Prostate gland (tissue), 2 donors: Measurements from ENCODE around the gene POTEJ. TPM values are rescaled to one million over a fixed set of nuclear protein-coding genes. Genes with fewer than 3 reads are reported as not detected.
"Not testable (repeated sequence)": the region's sequence is repeated elsewhere in the genome, so short reads cannot be mapped to it uniquely, and the experiment has no call there.

Experiments used
- DNase-seq: peaks from one replicate; pipeline ENCODE4 v3.0.0-alpha.2; 2019; ENCODE audit warnings: low spot score
- H3K27ac ChIP-seq, 2 donors: fragments of 200-600 bp; sonication (generic); 2 replicates each; pipeline ENCODE4 v1.5.1; 2017 to 2019
- H3K27me3 ChIP-seq: fragments of 200-600 bp; sonication (generic); replicated peaks from 2 replicates; pipeline ENCODE4 v1.5.1; 2019; ENCODE audit not compliant: insufficient read depth
- H3K36me3 ChIP-seq, 2 donors: fragments of 200-600 bp; sonication (generic); 1 replicate in 1 of 2; 2 replicates in 1 of 2; pipeline versions ENCODE4 v1.5.1 to v1.8.1; 2017 to 2019
- H3K4me1 ChIP-seq: fragments of 200-600 bp; sonication (generic); replicated peaks from 2 replicates; pipeline ENCODE4 v1.5.1; 2019
- H3K4me3 ChIP-seq, 2 donors: fragments of 200-600 bp; sonication (generic); 2 replicates each; pipeline ENCODE4 v1.5.1; 2017 to 2019
- H3K9me3 ChIP-seq: fragments of 200-600 bp; sonication (generic); 2 replicates; pipeline ENCODE4 v1.5.1; 2017
- WGBS: methylation state at CpG from one replicate; pipeline ENCODE4 v1.1.5; 2018; 5-methylcytosine and 5-hydroxymethylcytosine counted together
- intact Hi-C: fragments of 100-400 bp; cut with DNase I; formaldehyde crosslinking; loops from one replicate; pipeline ENCODE4 v1.14.2; 2022
- total RNA-seq, 2 donors: library from RNA; depleted of rRNA; stranded (reverse); fragments of >200 nt; gene quantifications; one replicate each; pipeline ENCODE4 v1.1.0, GENCODE V29; 2016

The POTEJ gene
- 10 to 100 TPM in 1 of 2 donors, 1 to 10 TPM in 1; 8.5 to 16.7 TPM for total RNA-seq

GRCh38 chr2:130611140-130611539 is at the start of gene POTEJ:
Gene POTEJ (plus strand): TSS chr2:130611440. CDS start chr2:130611533, 93 bp downstream.
- H3K36me3 ChIP-seq, DNase-seq, intact Hi-C loops, H3K9me3 ChIP-seq, H3K27ac ChIP-seq, H3K27me3 ChIP-seq, H3K4me1 ChIP-seq, H3K4me3 ChIP-seq: not testable (repeated sequence)
- 92% methylated on average over 6 of the region's 13 CpGs for WGBS

DNA sequence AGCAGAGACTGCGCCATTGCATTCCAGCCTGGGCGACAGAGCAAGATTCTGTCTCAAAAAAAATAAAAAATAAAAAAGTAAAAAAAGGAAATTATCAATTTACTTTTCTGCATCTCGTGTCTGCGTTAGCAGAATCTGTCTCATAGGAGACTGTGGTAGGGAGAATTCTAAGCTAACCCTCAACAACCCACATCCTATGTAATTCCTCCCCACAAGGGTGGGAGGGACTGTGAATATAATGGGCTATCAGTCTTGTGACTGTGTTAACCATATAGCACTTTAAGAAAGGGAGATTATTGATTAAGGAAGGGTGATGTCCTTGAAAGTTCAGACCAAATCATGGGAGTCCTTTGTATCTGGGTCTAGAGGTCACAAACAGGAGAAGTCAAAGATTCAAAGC is 45.1 kb upstream of the POTEJ start:
- H3K36me3 ChIP-seq, H3K27ac ChIP-seq, intact Hi-C loops, H3K4me3 ChIP-seq, H3K4me1 ChIP-seq, H3K9me3 ChIP-seq, DNase-seq, H3K27me3 ChIP-seq: not testable (repeated sequence)
- no CpG with 5 or more reads among the region's 4 CpGs for WGBS

GRCh38 chr2:130571929-130572328 is 39.3 kb upstream of the POTEJ start:
- H3K27me3 ChIP-seq, H3K27ac ChIP-seq, intact Hi-C loops, H3K9me3 ChIP-seq, DNase-seq, H3K4me1 ChIP-seq, H3K4me3 ChIP-seq, H3K36me3 ChIP-seq: not testable (repeated sequence)
- no CpG with 5 or more reads among the region's 3 CpGs for WGBS

DNA sequence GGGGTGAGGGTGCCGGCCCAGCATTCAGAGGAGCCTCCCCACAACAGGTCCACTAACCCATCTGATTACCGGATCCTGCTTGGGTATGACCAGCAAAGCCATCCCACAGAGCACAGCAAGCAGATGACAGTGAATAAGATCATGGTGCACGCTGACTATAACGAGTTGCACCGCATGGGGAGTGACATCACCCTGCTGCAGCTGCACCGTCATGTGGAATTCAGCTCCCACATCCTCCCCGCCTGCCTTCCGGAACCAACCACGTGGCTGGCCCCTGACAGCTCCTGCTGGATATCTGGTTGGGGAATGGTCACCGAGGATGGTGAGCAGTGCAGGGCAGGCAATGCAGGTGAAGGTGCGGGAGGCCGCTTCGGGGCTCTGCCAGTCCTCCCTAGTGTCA is 37.0 kb upstream of the POTEJ start:
- H3K4me1 ChIP-seq, H3K36me3 ChIP-seq, H3K27ac ChIP-seq, H3K4me3 ChIP-seq, H3K9me3 ChIP-seq, intact Hi-C loops, H3K27me3 ChIP-seq, DNase-seq: not testable (repeated sequence)
- no CpG with 5 or more reads among the region's 13 CpGs for WGBS

DNA sequence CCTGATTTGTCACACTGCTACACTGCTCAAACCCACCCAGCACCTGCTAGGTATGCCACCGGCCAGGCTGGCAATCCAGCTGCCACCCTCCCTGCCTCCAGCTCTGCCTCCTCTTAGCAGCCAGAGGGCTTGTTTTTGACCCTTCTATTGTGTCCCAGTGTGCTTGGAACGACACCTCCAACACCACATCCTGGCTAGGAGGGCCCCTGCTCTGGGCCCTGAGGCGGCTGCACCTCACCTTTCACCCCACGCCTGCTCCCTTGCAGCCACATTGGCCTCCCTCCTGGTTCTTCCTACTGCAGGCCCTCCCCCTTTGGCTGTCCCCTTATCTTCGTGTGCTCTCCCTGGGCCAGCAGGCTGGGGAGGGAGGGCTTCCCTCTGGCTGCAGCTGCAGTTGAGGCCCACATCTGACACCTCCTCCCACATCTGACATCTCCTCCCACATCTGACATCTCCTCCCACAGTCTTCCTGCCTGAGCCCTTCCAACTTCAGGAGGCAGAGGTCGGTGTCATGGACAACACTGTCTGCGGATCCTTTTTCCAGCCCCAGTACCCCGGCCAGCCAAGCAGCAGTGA is 34.9 kb upstream of the POTEJ start:
- intact Hi-C loops, H3K4me3 ChIP-seq, H3K27ac ChIP-seq, H3K27me3 ChIP-seq, DNase-seq, H3K36me3 ChIP-seq, H3K9me3 ChIP-seq, H3K4me1 ChIP-seq: not testable (repeated sequence)
- no CpG with 5 or more reads among the region's 8 CpGs for WGBS

DNA sequence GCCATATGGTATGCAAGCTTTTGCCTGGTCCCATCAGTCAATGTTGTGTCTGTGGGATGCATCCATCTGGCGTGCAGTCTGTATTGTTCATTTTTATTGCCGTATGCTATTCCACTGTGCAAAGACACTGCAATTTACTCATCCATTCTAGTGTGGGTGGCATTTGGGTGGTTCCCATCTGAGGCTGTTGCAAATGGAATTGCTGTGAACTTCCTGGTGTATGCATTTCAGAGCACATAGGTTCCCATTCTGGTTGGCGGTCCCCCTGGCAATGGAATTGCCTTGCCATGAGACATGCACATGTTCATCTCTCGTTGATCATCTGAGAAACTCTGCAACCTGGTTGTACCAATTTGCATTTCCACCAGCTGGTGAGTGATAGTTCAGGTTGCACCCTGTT is 33.7 kb upstream of the POTEJ start:
- H3K27me3 ChIP-seq, H3K4me3 ChIP-seq, DNase-seq, H3K4me1 ChIP-seq, H3K9me3 ChIP-seq, intact Hi-C loops, H3K27ac ChIP-seq, H3K36me3 ChIP-seq: not testable (repeated sequence)
- WGBS, result no CpG with 5 or more reads among the region's 4 CpGs

DNA sequence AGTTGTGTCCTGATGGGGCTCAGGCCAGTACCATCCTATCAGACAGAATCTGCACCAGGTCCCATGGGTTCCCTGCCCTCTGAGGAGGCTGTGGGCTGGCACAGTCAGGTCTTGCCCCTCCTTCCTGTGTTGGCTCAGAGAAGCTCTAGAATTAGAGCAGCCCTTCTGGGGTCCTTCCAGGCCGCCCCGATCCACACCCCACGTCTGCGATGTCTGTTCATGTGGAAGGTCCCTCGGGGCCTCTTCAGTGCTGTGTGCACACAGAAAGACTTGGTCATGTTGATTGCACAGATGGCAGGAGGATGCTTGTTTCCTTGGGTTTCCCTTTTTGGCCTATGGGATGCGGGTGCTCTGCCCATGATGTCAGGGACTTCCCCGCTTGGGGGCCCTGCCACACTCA is 32.1 kb upstream of the POTEJ start:
- H3K4me1 ChIP-seq, H3K27ac ChIP-seq, H3K9me3 ChIP-seq, H3K36me3 ChIP-seq, intact Hi-C loops, DNase-seq, H3K4me3 ChIP-seq, H3K27me3 ChIP-seq: not testable (repeated sequence)
- 91% methylated on average over 5 of the region's 7 CpGs for WGBS

GRCh38 chr2:130581491-130581890 is 29.7 kb upstream of the POTEJ start:
- H3K27ac ChIP-seq, H3K9me3 ChIP-seq, H3K4me1 ChIP-seq, H3K36me3 ChIP-seq, intact Hi-C loops, H3K27me3 ChIP-seq, DNase-seq, H3K4me3 ChIP-seq: not testable (repeated sequence)
- 80% methylated on average over 1 of the region's 7 CpGs for WGBS

- H3K27ac ChIP-seq, H3K36me3 ChIP-seq, DNase-seq, intact Hi-C loops, H3K4me1 ChIP-seq, H3K4me3 ChIP-seq, H3K27me3 ChIP-seq, H3K9me3 ChIP-seq: not testable (repeated sequence)
- WGBS, result 86% methylated on average over 4 of the region's 7 CpGs
Measured at GRCh38 chr2:130582970-130583369, 28.3 kb upstream of the POTEJ start.

DNA sequence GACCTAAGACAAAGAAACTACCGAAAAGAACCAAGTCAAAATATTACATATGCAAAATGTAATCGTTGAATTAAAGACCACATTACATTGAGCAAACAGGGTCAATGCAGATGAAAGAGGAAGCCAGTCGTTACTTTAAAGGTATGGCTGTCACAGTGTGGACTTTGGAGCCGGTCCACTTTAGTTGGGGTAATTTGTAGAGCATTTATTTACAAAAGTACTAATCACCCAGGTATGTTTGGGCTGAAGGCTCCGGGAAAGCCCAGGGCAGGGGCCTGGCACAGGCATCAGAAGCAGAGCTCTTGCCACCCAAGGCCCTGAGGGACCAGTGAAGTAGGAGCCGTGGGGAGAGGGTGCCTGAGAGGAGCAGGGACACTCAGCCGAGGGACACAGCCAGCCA is 27.7 kb upstream of the POTEJ start:
- H3K36me3 ChIP-seq, H3K27me3 ChIP-seq, H3K4me3 ChIP-seq, H3K4me1 ChIP-seq, H3K9me3 ChIP-seq, intact Hi-C loops, H3K27ac ChIP-seq: not testable (repeated sequence)
- 59% methylated on average over 5 of the region's 7 CpGs for WGBS
- peak; percentile 55 for DNase-seq

- H3K9me3 ChIP-seq, H3K4me3 ChIP-seq, DNase-seq, H3K27ac ChIP-seq, H3K36me3 ChIP-seq, H3K27me3 ChIP-seq, intact Hi-C loops, H3K4me1 ChIP-seq: not testable (repeated sequence)
- WGBS, result 86% methylated on average over 3 of the region's 4 CpGs
Measured at GRCh38 chr2:130584726-130585125, 26.5 kb upstream of the POTEJ start.

- H3K27me3 ChIP-seq, H3K9me3 ChIP-seq, DNase-seq, intact Hi-C loops, H3K4me3 ChIP-seq, H3K27ac ChIP-seq, H3K4me1 ChIP-seq, H3K36me3 ChIP-seq: not testable (repeated sequence)
- WGBS, result 86% methylated on average over 1 of the region's 11 CpGs
Measured at GRCh38 chr2:130588688-130589458, 22.4 kb upstream of the POTEJ start.
